Astrocyte (in vitro differentiated cells and primary cell): Measurements from ENCODE around the gene METTL23. TPM values are rescaled to one million over a fixed set of nuclear protein-coding genes. Genes with fewer than 3 reads are reported as not detected.

Experiments
- DNase-seq: peaks from one replicate; pipeline ENCODE4 v3.0.0-alpha.2; 2010; ENCODE audit warnings: low read depth
- FAIRE-seq: peaks from 2 replicates; lab custom pipeline; 2011; peaks lifted over from hg19 to GRCh38; lab: Jason Lieb, UNC
- H2AFZ ChIP-seq: 2 replicates; pipeline ENCODE4 v1.6.0; 2012; ENCODE audit warnings: low read depth, low read length, inconsistent platforms
- H3K27ac ChIP-seq: 2 replicates; pipeline ENCODE4 v1.5.1; 2011; ENCODE audit warnings: low read depth, low read length, inconsistent platforms
- H3K27me3 ChIP-seq: 2 replicates; pipeline ENCODE4 v1.6.0; 2011; ENCODE audit warnings: low read length, inconsistent platforms; ENCODE audit not compliant: insufficient read depth
- H3K36me3 ChIP-seq: 2 replicates; pipeline ENCODE4 v1.5.1; 2011; ENCODE audit warnings: low read length, inconsistent platforms; ENCODE audit not compliant: insufficient read depth
- H3K4me1 ChIP-seq: 2 replicates; pipeline ENCODE4 v1.5.1; 2011; ENCODE audit warnings: low read length, inconsistent platforms; ENCODE audit not compliant: insufficient read depth
- H3K4me2 ChIP-seq: 2 replicates; pipeline ENCODE4 v1.6.0; 2012; ENCODE audit warnings: low read length, inconsistent platforms
- H3K4me3 ChIP-seq: 2 replicates; pipeline ENCODE4 v1.5.1; 2011; ENCODE audit warnings: low read depth, mild to moderate bottlenecking, low read length, inconsistent platforms; ENCODE audit not compliant: insufficient read depth
- H3K79me2 ChIP-seq: 2 replicates; pipeline ENCODE4 v1.6.0; 2012; ENCODE audit warnings: mild to moderate bottlenecking, low read length, inconsistent platforms; ENCODE audit not compliant: insufficient read depth
- H3K9ac ChIP-seq: 2 replicates; pipeline ENCODE4 v1.6.0; 2012; ENCODE audit warnings: mild to moderate bottlenecking, low read length, inconsistent platforms
- H3K9me3 ChIP-seq: 2 replicates; pipeline ENCODE4 v1.5.1; 2012; ENCODE audit warnings: low read depth, mild to moderate bottlenecking, low read length, inconsistent platforms; ENCODE audit not compliant: insufficient read depth
- H4K20me1 ChIP-seq: 2 replicates; pipeline ENCODE4 v1.6.0; 2012; ENCODE audit warnings: low read length, inconsistent platforms; ENCODE audit not compliant: insufficient read depth
- H3K27ac Mint-ChIP-seq: one replicate; pipeline ENCODE4 v1.8.0; 2021; ENCODE audit warnings: mild to moderate bottlenecking, mixed read lengths; ENCODE audit not compliant: unreplicated experiment
- H3K27me3 Mint-ChIP-seq: one replicate; pipeline ENCODE4 v1.8.0; 2021; ENCODE audit warnings: low read depth, mixed read lengths; ENCODE audit not compliant: unreplicated experiment
- H3K36me3 Mint-ChIP-seq: one replicate; pipeline ENCODE4 v1.8.0; 2021; ENCODE audit warnings: low read depth, mixed read lengths; ENCODE audit not compliant: unreplicated experiment
- H3K4me1 Mint-ChIP-seq: one replicate; pipeline ENCODE4 v1.8.0; 2021; ENCODE audit warnings: low read depth, mixed read lengths; ENCODE audit not compliant: unreplicated experiment
- H3K4me3 Mint-ChIP-seq: one replicate; pipeline ENCODE4 v1.8.0; 2021; ENCODE audit warnings: mild to moderate bottlenecking, moderate library complexity, mixed read lengths; ENCODE audit not compliant: unreplicated experiment
- H3K9me3 Mint-ChIP-seq: one replicate; pipeline ENCODE4 v1.8.0; 2021; ENCODE audit warnings: mild to moderate bottlenecking, mixed read lengths; ENCODE audit not compliant: unreplicated experiment
- EZH2 ChIP-seq: IDR thresholded peaks from 2 replicates; pipeline ENCODE4 v1.6.1; 2012; ENCODE audit warnings: mild to moderate bottlenecking, low read length, inconsistent platforms; ENCODE audit not compliant: insufficient read depth
- total RNA-seq: library from RNA; stranded (reverse); gene quantifications from 2 replicates; pipeline ENCODE4 v1.2.1, GENCODE V29; 2021
- TF ChIP-seq, protein P1 (sequence below): IDR thresholded peaks from 2 replicates; pipeline ENCODE4 v1.5.1; 2011; ENCODE audit warnings: low read depth, mild to moderate bottlenecking, inconsistent platforms, low read length, moderate library complexity; ENCODE audit not compliant: insufficient read depth

METTL23 gene
- total RNA-seq, 1 donor from 2014 or later: 24.3 TPM

DNA sequence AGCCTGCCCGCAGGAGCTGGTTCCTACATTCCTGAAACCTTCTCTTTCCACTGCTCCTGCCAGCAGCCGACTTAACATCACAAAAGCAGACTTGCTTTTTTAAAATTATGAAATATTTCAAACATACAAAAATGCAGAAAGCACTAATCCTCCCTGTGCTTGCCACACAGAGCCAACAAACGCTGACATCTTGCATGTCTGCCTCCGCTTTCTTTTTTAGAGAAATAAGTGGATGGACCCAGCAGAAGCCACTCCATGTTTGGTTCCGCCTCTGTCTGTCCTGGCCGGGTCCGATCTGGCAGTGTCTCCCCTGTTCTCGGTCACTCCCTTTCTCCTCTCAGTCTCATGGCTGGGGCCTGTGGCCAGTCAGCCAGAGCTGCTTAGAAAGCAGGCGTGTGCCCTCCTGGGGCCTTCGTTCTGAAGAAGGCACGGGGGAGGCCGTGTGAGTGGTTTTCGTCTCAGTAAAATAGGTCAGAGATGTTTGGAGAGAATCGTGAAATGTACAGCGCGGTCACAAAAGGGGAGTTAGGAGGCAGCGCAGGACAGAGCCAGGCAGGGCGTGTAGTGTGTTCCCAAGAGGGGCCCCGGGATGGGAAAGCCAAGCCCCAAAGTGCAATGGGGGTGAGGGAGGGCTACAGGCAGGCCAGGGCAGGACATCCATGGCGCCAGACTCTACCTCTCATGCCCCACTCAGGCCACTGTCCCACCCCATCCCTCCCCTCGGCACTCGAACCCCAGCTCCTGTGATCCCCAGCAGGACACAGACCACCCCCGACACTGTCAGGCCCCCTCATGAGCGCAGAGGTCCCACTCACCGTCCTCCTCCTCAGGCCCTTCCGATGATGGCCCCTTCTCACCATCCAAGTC, 39.1 kb upstream of the METTL23 start:
- H3K4me3 ChIP-seq: no peak overlapping the region
- H3K36me3 ChIP-seq: no peaks in the 10 kb centered on the region
- H3K4me2 ChIP-seq: peak overlapping the region; percentile 81
- H3K27ac ChIP-seq: no peak overlapping the region
- peaks cover 24% of the 10 kb centered on the region for H3K4me1 ChIP-seq
- Mint-ChIP-seq H3K27me3 (no peaks in the 10 kb centered on the region), H3K4me3 (peak overlapping the region; percentile 10), H3K4me1 (peaks cover 22% of the 10 kb centered on the region), H3K27ac (peak overlapping the region; percentile 86), H3K36me3 (peaks cover 13% of the 10 kb centered on the region), H3K9me3 (no peaks in the 10 kb centered on the region)
- FAIRE-seq (no peak), DNase-seq (no peak)
- TF ChIP-seq, protein P1, sequence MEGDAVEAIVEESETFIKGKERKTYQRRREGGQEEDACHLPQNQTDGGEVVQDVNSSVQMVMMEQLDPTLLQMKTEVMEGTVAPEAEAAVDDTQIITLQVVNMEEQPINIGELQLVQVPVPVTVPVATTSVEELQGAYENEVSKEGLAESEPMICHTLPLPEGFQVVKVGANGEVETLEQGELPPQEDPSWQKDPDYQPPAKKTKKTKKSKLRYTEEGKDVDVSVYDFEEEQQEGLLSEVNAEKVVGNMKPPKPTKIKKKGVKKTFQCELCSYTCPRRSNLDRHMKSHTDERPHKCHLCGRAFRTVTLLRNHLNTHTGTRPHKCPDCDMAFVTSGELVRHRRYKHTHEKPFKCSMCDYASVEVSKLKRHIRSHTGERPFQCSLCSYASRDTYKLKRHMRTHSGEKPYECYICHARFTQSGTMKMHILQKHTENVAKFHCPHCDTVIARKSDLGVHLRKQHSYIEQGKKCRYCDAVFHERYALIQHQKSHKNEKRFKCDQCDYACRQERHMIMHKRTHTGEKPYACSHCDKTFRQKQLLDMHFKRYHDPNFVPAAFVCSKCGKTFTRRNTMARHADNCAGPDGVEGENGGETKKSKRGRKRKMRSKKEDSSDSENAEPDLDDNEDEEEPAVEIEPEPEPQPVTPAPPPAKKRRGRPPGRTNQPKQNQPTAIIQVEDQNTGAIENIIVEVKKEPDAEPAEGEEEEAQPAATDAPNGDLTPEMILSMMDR: no peak
- no peak for TF ChIP-seq EZH2
- H3K9ac ChIP-seq: peak overlapping the region; percentile 69
- no peaks in the 10 kb centered on the region for H3K27me3 ChIP-seq
- H2AFZ ChIP-seq: no peak overlapping the region
- no peaks in the 10 kb centered on the region for H3K9me3 ChIP-seq
- peaks cover 60% of the 10 kb centered on the region for H3K79me2 ChIP-seq
- peaks cover 88% of the 10 kb centered on the region for H4K20me1 ChIP-seq

DNA sequence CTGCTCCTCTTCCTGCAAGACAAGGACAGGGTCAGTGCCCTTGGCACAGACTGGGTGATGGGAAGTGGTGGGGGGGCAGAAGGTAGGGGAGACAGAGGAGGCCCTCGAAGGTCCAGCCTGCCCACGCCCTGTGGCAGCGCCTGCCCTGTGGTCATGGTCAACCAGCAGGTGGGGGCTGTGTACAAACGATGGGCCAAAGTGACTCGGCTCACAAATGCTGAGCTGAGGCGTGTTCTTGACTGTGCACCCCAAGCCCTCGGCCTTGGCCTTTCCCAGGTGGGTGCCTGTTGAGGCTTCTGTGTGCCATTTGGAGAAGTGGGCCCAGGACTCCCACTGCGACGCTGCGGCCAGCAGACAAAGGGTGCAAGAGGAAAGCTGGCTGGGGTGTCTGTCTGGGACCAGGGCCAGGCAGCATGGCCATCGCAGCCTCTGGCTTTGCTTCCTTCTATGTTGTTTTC, 38.4 kb upstream of the METTL23 start:
- Histone ChIP-seq H3K4me3 (peak overlapping the region; percentile 25), H3K79me2 (peaks cover 66% of the 10 kb centered on the region), H3K27me3 (no peaks in the 10 kb centered on the region), H3K4me2 (peak overlapping the region; percentile 81), H2AFZ (peak overlapping the region; percentile 9), H3K4me1 (peaks cover 17% of the 10 kb centered on the region), H3K36me3 (no peaks in the 10 kb centered on the region), H3K9me3 (no peaks in the 10 kb centered on the region), H3K9ac (peak overlapping the region; percentile 69), H3K27ac (peak overlapping the region; percentile 72), H4K20me1 (peaks cover 81% of the 10 kb centered on the region)
- Mint-ChIP-seq H3K27me3 (no peaks in the 10 kb centered on the region), H3K4me1 (peaks cover 27% of the 10 kb centered on the region), H3K36me3 (peaks cover 13% of the 10 kb centered on the region), H3K9me3 (no peaks in the 10 kb centered on the region), H3K4me3 (no peak overlapping the region), H3K27ac (peak overlapping the region; percentile 97)
- FAIRE-seq (no peak), DNase-seq (no peak)
- TF ChIP-seq, protein P1: no peak
- no peak for TF ChIP-seq EZH2

DNA sequence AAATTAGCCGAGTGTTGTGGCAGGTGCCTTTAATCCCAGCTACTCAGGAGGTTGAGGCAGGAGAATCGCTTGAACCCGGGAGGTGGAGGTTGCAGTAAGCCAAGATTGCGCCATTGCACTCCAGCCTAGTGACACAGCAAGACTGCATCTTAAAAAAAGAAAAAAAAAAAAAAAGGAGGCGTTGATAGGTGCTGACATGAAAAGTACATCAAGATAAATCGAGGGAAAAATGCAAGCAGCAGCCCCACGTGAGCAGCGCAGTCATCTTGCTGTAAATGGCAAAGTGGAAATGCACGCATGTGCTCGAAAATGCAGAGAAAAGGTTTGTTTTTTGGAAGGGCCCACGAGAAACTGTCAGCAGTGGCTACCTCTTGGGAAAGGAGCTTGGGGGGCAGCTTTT, 36.8 kb upstream of the METTL23 start:
- DNase-seq (no peak), FAIRE-seq (no peak)
- no peaks in the 10 kb centered on the region for H3K9me3 ChIP-seq
- no peak overlapping the region for H3K9ac ChIP-seq
- H4K20me1 ChIP-seq: peaks cover 73% of the 10 kb centered on the region
- no peak for TF ChIP-seq EZH2
- TF ChIP-seq, protein P1: no peak
- no peak overlapping the region for H3K4me2 ChIP-seq
- Mint-ChIP-seq H3K9me3 (no peaks in the 10 kb centered on the region), H3K27ac (peak overlapping the region; percentile 10), H3K4me1 (peaks cover 28% of the 10 kb centered on the region), H3K36me3 (peaks cover 13% of the 10 kb centered on the region), H3K27me3 (no peaks in the 10 kb centered on the region), H3K4me3 (no peak overlapping the region)
- H3K4me3 ChIP-seq: no peak overlapping the region
- H3K27ac ChIP-seq: no peak overlapping the region
- H3K27me3 ChIP-seq: no peaks in the 10 kb centered on the region
- no peak overlapping the region for H2AFZ ChIP-seq
- no peaks in the 10 kb centered on the region for H3K36me3 ChIP-seq
- H3K79me2 ChIP-seq: peaks cover 82% of the 10 kb centered on the region
- H3K4me1 ChIP-seq: peaks cover 21% of the 10 kb centered on the region
